Mucosa of stomach (tissue), 1 donor: ENCODE data around the gene UST.
"Not testable (repeated sequence)": the region's sequence is repeated elsewhere in the genome, so short reads cannot be mapped to it uniquely, and the experiment has no call there.

Source experiments
- H3K27me3 ChIP-seq: one replicate; pipeline ENCODE4 v1.7.0; 2013; ENCODE audit warnings: mild to moderate bottlenecking, low read length; ENCODE audit not compliant: control insufficient read depth, insufficient read depth
- H3K36me3 ChIP-seq: one replicate; pipeline ENCODE4 v1.7.0; 2013; ENCODE audit warnings: low read length; ENCODE audit not compliant: control insufficient read depth, insufficient read depth
- H3K4me1 ChIP-seq: one replicate; pipeline ENCODE4 v1.7.0; 2013; ENCODE audit warnings: mild to moderate bottlenecking, low read length; ENCODE audit not compliant: control insufficient read depth, insufficient read depth
- H3K4me3 ChIP-seq: one replicate; pipeline ENCODE4 v1.7.0; 2013; ENCODE audit warnings: low read length
- H3K9ac ChIP-seq: one replicate; pipeline ENCODE4 v1.7.0; 2013; ENCODE audit warnings: mild to moderate bottlenecking, low read length, moderate library complexity
- H3K9me3 ChIP-seq: one replicate; pipeline ENCODE4 v1.7.0; 2013; ENCODE audit warnings: mild to moderate bottlenecking, low read length, moderate library complexity; ENCODE audit not compliant: control insufficient read depth
- donor health status: Pancreatic carcinoma.

The UST gene

GRCh38 chr6:148955441-148955840 is 208.6 kb downstream of the UST start:
- no peaks in the 10 kb centered on the region for H3K9me3 ChIP-seq
- H3K4me3 ChIP-seq = no peak overlapping the region
- no peaks in the 10 kb centered on the region for H3K36me3 ChIP-seq
- H3K9ac ChIP-seq = no peak overlapping the region
- H3K27me3 ChIP-seq = no peaks in the 10 kb centered on the region
- H3K4me1 ChIP-seq = peaks cover 15% of the 10 kb centered on the region

GRCh38 chr6:148956163-148956562 is 209.3 kb downstream of the UST start:
- not testable (repeated sequence) for H3K9me3 ChIP-seq, H3K27me3 ChIP-seq, H3K9ac ChIP-seq, H3K36me3 ChIP-seq, H3K4me3 ChIP-seq
- H3K4me1 ChIP-seq = peaks cover 15% of the 10 kb centered on the region

GRCh38 chr6:148957752-148958151 is 210.9 kb downstream of the UST start:
- H3K27me3 ChIP-seq = no peaks in the 10 kb centered on the region
- no peak overlapping the region for H3K4me3 ChIP-seq
- no peaks in the 10 kb centered on the region for H3K9me3 ChIP-seq
- H3K4me1 ChIP-seq = peaks cover 8% of the 10 kb centered on the region
- no peak overlapping the region for H3K9ac ChIP-seq
- H3K36me3 ChIP-seq = no peaks in the 10 kb centered on the region

- no peaks in the 10 kb centered on the region for H3K36me3 ChIP-seq
- no peaks in the 10 kb centered on the region for H3K9me3 ChIP-seq
- no peak overlapping the region for H3K9ac ChIP-seq
- no peak overlapping the region for H3K4me3 ChIP-seq
- H3K4me1 ChIP-seq = peaks cover 8% of the 10 kb centered on the region
- no peaks in the 10 kb centered on the region for H3K27me3 ChIP-seq
These were observed 212.2 kb downstream of the UST start for GRCh38 chr6:148959008-148959407.

- no peaks in the 10 kb centered on the region for H3K36me3 ChIP-seq
- H3K9ac ChIP-seq = no peak overlapping the region
- H3K27me3 ChIP-seq = no peaks in the 10 kb centered on the region
- H3K4me1 ChIP-seq = peaks cover 8% of the 10 kb centered on the region
- H3K9me3 ChIP-seq = no peaks in the 10 kb centered on the region
- no peak overlapping the region for H3K4me3 ChIP-seq
These were observed 212.7 kb downstream of the UST start for GRCh38 chr6:148959501-148959900.

GRCh38 chr6:148962854-148963515 is 216.2 kb downstream of the UST start:
- Histone ChIP-seq H3K9me3 (no peaks in the 10 kb centered on the region), H3K4me1 (no peaks in the 10 kb centered on the region), H3K9ac (no peak overlapping the region), H3K36me3 (no peaks in the 10 kb centered on the region), H3K27me3 (no peaks in the 10 kb centered on the region), H3K4me3 (no peak overlapping the region)

- H3K9me3 ChIP-seq = no peaks in the 10 kb centered on the region
- H3K36me3 ChIP-seq = no peaks in the 10 kb centered on the region
- no peak overlapping the region for H3K4me3 ChIP-seq
- no peak overlapping the region for H3K9ac ChIP-seq
- H3K27me3 ChIP-seq = no peaks in the 10 kb centered on the region
- H3K4me1 ChIP-seq = no peaks in the 10 kb centered on the region
These were observed 216.9 kb downstream of the UST start for GRCh38 chr6:148963738-148964137.

- no peak overlapping the region for H3K9ac ChIP-seq
- no peak overlapping the region for H3K4me3 ChIP-seq
- H3K4me1 ChIP-seq = no peaks in the 10 kb centered on the region
- H3K36me3 ChIP-seq = no peaks in the 10 kb centered on the region
- no peaks in the 10 kb centered on the region for H3K9me3 ChIP-seq
- H3K27me3 ChIP-seq = no peaks in the 10 kb centered on the region
These were observed 217.6 kb downstream of the UST start for GRCh38 chr6:148964467-148964866.

- Histone ChIP-seq H3K9ac (no peak overlapping the region), H3K27me3 (no peaks in the 10 kb centered on the region), H3K36me3 (no peaks in the 10 kb centered on the region), H3K4me1 (no peaks in the 10 kb centered on the region), H3K4me3 (no peak overlapping the region), H3K9me3 (no peaks in the 10 kb centered on the region)
These were observed 218.5 kb downstream of the UST start for GRCh38 chr6:148965287-148965686.

GRCh38 chr6:148967011-148967520 is 220.2 kb downstream of the UST start:
- Histone ChIP-seq H3K9me3 (no peaks in the 10 kb centered on the region), H3K4me3 (no peak overlapping the region), H3K27me3 (no peaks in the 10 kb centered on the region), H3K4me1 (no peaks in the 10 kb centered on the region), H3K9ac (no peak overlapping the region), H3K36me3 (no peaks in the 10 kb centered on the region)

GRCh38 chr6:148967541-148967956 is 220.7 kb downstream of the UST start:
- Histone ChIP-seq H3K36me3 (no peaks in the 10 kb centered on the region), H3K9ac (no peak overlapping the region), H3K27me3 (no peaks in the 10 kb centered on the region), H3K4me3 (no peak overlapping the region), H3K9me3 (no peaks in the 10 kb centered on the region), H3K4me1 (no peaks in the 10 kb centered on the region)

GRCh38 chr6:148968771-148969602 is 222.2 kb downstream of the UST start:
- H3K4me1 ChIP-seq = no peaks in the 10 kb centered on the region
- H3K4me3 ChIP-seq = no peak overlapping the region
- H3K9ac ChIP-seq = no peak overlapping the region
- H3K36me3 ChIP-seq = no peaks in the 10 kb centered on the region
- no peaks in the 10 kb centered on the region for H3K9me3 ChIP-seq
- no peaks in the 10 kb centered on the region for H3K27me3 ChIP-seq
